Osteoblast (primary cell): Measurements from ENCODE around the gene WWOX. TPM values are rescaled to one million over a fixed set of nuclear protein-coding genes. Genes with fewer than 3 reads are reported as not detected.

ENCODE experiments used
- DNase-seq: peaks from one replicate; pipeline ENCODE4 v3.0.0; 2011; ENCODE audit warnings: low spot score, mixed read lengths; ENCODE audit not compliant: insufficient read length; ENCODE audit errors: missing footprints
- H2AFZ ChIP-seq: 2 replicates; pipeline ENCODE4 v1.6.0; 2011; ENCODE audit warnings: mild to moderate bottlenecking, low read length
- H3K27ac ChIP-seq: 2 replicates; pipeline ENCODE4 v1.5.1; 2011; ENCODE audit warnings: mild to moderate bottlenecking, low read depth, low read length, moderate library complexity
- H3K27me3 ChIP-seq: 2 replicates; pipeline ENCODE4 v1.6.0; 2012; ENCODE audit warnings: mild to moderate bottlenecking, control low read depth, inconsistent platforms, low read length, moderate library complexity; ENCODE audit not compliant: insufficient read depth
- H3K36me3 ChIP-seq: 2 replicates; pipeline ENCODE4 v1.5.1; 2011; ENCODE audit warnings: mild to moderate bottlenecking, low read length, control low read depth, moderate library complexity; ENCODE audit not compliant: insufficient read depth
- H3K4me1 ChIP-seq: 2 replicates; pipeline ENCODE4 v1.5.1; 2011; ENCODE audit warnings: mild to moderate bottlenecking, low read length, control low read depth, moderate library complexity; ENCODE audit not compliant: insufficient read depth
- H3K4me2 ChIP-seq: 2 replicates; pipeline ENCODE4 v1.6.0; 2011; ENCODE audit warnings: mild to moderate bottlenecking, low read length; ENCODE audit not compliant: insufficient read depth
- H3K4me3 ChIP-seq: fragments of 200-600 bp; sonication (generic); 3 replicates; pipeline ENCODE4 v1.5.1; 2012; ENCODE audit warnings: mild to moderate bottlenecking, low read length, inconsistent platforms; ENCODE audit not compliant: insufficient read depth
- H3K79me2 ChIP-seq: 2 replicates; pipeline ENCODE4 v1.6.0; 2012; ENCODE audit warnings: mild to moderate bottlenecking, low read length, control low read depth, inconsistent platforms; ENCODE audit not compliant: insufficient read depth
- H3K9me3 ChIP-seq: 2 replicates; pipeline ENCODE4 v1.5.1; 2011; ENCODE audit warnings: low read depth, low read length, control low read depth
- H4K20me1 ChIP-seq: 2 replicates; pipeline ENCODE4 v1.6.0; 2012; ENCODE audit warnings: mild to moderate bottlenecking, low read length, control low read depth; ENCODE audit not compliant: insufficient read depth
- CTCF ChIP-seq: IDR thresholded peaks from 2 replicates; pipeline ENCODE4 v1.5.1; 2011; ENCODE audit warnings: mild to moderate bottlenecking, low read depth, low read length, moderate library complexity; ENCODE audit errors: extremely low read depth
- total RNA-seq: library from RNA; depleted of rRNA; stranded (reverse); fragments of >200 nt; gene quantifications from 2 replicates; pipeline ENCODE4 v1.2.3, GENCODE V29; 2012

The WWOX gene
- total RNA-seq, 1 donor, result 23.9 TPM

DNA sequence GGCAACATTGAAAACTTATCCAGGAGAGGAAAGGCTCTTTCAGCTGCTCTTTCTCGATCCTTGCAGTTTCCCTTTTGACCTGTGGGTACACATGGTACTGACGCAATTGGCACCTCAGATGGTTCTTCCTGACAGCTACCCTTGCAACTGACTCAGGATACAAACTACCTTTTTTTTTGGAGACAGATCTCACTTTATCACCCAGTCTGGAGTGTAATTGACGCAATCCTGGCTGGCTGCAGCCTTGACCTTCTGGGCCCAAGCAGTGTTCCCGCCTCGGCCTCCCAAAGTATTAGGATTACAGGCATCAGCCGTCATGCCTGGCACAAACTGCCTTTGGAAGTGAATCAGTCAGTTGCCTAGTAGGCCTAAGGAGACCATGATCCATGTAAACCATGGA is 607.2 kb downstream of the WWOX start:
- no peak for DNase-seq
- no peak for TF ChIP-seq CTCF
- no peak overlapping the region for H3K4me2 ChIP-seq
- no peaks in the 10 kb centered on the region for H3K79me2 ChIP-seq
- H4K20me1 ChIP-seq, result no peaks in the 10 kb centered on the region
- H3K27me3 ChIP-seq, result no peaks in the 10 kb centered on the region
- no peak overlapping the region for H2AFZ ChIP-seq
- no peak overlapping the region for H3K4me3 ChIP-seq
- no peak overlapping the region for H3K27ac ChIP-seq
- no peaks in the 10 kb centered on the region for H3K36me3 ChIP-seq
- peaks cover 4% of the 10 kb centered on the region for H3K9me3 ChIP-seq
- no peaks in the 10 kb centered on the region for H3K4me1 ChIP-seq

DNA sequence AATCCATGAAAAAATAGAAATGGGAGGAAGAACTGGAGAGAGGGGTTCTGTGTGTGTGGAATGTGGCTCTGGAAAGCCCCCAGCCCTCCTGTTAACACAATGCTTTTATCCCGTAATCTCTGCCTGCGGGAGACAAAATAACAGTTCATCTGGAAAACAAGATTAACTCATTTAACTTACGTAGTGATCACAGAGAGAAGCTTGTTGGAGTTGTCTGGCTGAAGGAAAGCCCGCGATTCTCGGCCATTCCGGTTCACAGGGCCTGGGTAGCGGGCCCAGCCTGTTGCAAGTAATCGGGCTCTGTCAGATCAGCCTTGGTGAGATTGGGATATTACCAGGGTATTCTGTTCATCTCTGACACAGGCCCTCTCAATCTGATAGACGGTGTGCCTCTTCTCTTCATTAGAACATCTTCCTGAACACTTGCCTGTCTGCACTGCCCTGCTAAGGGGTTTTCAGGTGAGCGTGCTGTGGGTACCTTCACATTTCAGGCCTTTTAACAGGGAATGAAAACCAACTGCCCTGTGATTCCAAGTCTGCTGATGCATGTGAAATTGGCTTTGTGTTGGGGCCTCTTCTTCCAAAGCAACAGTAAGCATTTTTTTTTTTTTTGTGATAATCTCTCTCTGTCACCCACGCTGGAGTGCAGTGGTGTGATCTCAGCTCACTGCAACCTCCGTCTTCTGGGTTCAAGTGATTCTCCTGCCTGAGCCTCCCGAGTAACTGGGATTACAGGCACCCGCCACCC is 609.9 kb downstream of the WWOX start:
- Histone ChIP-seq H3K27me3 (no peaks in the 10 kb centered on the region), H4K20me1 (no peaks in the 10 kb centered on the region), H2AFZ (no peak overlapping the region)

DNA sequence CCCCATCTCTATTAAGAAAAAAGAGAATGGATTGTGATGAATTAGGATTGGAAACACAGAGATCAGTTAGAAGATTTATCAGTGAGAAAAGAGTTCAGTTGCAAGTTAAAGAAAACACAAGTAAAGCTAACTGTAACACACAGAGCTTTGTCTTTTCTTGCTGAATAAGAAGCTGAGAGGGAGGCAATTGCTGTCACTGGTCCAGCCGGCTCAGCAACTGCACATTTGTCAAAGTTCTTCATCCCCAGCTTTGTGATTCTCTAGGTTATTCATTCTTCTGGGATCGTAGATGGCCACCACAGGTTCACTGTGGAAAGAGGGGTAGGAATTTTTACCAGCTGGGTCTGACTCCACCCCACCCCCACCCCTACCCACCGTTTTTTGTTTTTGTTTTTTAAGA is 615.7 kb downstream of the WWOX start:
- no peaks in the 10 kb centered on the region for H3K9me3 ChIP-seq
- no peak overlapping the region for H3K4me2 ChIP-seq
- no peaks in the 10 kb centered on the region for H3K27me3 ChIP-seq
- no peak overlapping the region for H2AFZ ChIP-seq
- no peak for TF ChIP-seq CTCF
- no peak overlapping the region for H3K4me3 ChIP-seq
- no peaks in the 10 kb centered on the region for H3K79me2 ChIP-seq
- H4K20me1 ChIP-seq, result no peaks in the 10 kb centered on the region
- H3K4me1 ChIP-seq, result no peaks in the 10 kb centered on the region
- no peaks in the 10 kb centered on the region for H3K36me3 ChIP-seq
- H3K27ac ChIP-seq, result no peak overlapping the region
- DNase-seq, result no peak

More for the DNA sequence above, 609.9 kb downstream of the WWOX start:
- Histone ChIP-seq H3K27ac (no peak overlapping the region), H3K4me2 (no peak overlapping the region), H3K9me3 (peaks cover 4% of the 10 kb centered on the region), H3K4me1 (no peaks in the 10 kb centered on the region), H3K79me2 (no peaks in the 10 kb centered on the region), H3K4me3 (no peak overlapping the region), H3K36me3 (no peaks in the 10 kb centered on the region)
- no peak for DNase-seq
- TF ChIP-seq CTCF, result no peak

DNA sequence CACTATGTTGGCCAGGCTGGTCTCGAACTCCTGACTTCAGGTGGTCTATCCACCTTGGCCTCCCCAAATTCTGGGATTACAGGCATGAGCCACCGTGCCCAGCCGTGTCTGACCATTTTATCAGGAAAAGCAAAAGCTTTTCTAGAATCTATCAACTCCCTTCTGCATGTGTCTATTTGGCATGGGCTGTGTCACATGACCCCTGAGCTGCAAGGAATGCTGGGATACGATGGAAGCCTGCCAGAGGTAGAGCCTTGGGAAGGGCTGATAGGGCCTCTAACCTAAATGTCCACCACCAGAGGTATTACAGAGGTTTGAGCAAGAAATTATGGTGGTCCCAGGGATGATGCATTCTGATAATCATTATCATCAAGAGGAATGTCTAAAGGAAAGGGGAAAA is 616.2 kb downstream of the WWOX start:
- no peak for TF ChIP-seq CTCF
- DNase-seq, result no peak
- Histone ChIP-seq H3K79me2 (no peaks in the 10 kb centered on the region), H3K27ac (no peak overlapping the region), H2AFZ (no peak overlapping the region), H3K27me3 (no peaks in the 10 kb centered on the region), H3K36me3 (no peaks in the 10 kb centered on the region), H3K9me3 (no peaks in the 10 kb centered on the region), H3K4me1 (no peaks in the 10 kb centered on the region), H4K20me1 (no peaks in the 10 kb centered on the region), H3K4me3 (no peak overlapping the region), H3K4me2 (no peak overlapping the region)
